Stromal cell of bone marrow (primary cell): ENCODE data around the gene PREP.
"Not testable (repeated sequence)": the region's sequence is repeated elsewhere in the genome, so short reads cannot be mapped to it uniquely, and the experiment has no call there.

Source experiments
- DNase-seq: peaks from one replicate; pipeline ENCODE4 v3.0.0-alpha.2; 2012; ENCODE audit warnings: low read depth

PREP gene

DNA sequence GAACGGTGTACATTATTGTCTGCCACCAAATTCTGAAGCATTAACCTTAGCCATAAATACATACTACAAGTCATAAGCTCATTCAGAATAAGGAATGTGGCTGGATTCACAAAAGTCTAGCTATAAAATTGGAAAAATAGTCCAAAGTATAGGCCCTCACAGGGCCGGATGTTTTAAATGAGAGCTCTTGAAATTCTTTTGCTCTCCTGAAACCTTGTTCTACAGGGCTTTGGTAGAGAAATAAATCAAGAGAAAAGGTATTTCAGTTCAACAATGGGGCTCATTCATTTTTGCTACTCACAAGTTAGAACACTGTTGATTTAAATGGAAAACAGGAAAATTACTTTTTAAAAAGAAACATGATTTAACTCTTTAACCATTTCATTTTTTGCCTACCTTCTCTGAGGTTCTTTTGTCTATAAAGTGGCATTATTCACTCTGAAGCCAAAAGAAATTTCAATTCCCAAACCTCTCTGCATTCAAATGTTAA, 58.0 kb downstream of the PREP start:
- no peak for DNase-seq

GRCh38 chr6:105338350-105338983, 64.4 kb downstream of the PREP start:
- DNase-seq: not testable (repeated sequence)

GRCh38 chr6:105336986-105337385, 65.9 kb downstream of the PREP start:
- no peak for DNase-seq

- DNase-seq: no peak
Observed at GRCh38 chr6:105332576-105332975, 70.3 kb downstream of the PREP start.

DNA sequence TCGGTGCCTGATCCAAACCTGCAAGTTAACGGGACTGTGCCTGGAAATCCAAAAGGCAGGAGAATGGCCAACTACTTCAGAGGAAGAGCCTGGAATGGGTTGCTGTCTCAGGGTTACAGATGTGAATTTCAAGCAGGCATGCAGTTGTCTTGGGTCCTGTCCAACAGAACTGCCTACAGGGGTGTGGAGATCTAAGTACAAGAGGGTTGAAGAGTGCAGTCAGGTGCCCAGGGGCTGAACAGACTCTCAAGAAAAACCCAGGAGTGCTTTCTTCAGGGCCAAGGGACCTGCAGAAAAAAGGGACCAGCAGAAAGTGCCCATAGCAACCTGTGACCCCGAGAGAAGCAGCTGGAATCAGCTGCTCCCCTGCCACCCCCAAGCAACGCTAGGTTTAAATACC, 71.0 kb downstream of the PREP start:
- DNase-seq: no peak

GRCh38 chr6:105330913-105331312, 72.0 kb downstream of the PREP start:
- DNase-seq: no peak

DNA sequence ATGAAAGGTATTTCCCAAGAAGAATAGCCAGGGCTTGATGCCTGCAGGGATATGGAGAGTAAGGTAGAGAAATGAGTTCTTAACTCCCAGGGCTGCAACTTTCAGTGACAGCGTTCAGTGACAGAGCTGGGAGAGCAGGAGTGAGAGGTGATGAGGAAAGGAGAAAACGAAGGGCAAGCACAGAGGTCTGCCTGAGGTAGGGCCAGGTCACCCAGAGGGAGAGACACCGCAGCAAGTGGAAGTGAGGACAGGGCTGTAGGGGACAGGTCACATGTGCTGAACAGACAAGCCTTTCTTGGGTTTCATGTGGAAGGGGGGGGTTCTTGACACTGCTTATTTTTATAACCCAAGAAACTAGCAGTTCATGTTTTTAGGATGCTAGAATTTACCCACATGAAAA, 72.5 kb downstream of the PREP start:
- DNase-seq: no peak

DNA sequence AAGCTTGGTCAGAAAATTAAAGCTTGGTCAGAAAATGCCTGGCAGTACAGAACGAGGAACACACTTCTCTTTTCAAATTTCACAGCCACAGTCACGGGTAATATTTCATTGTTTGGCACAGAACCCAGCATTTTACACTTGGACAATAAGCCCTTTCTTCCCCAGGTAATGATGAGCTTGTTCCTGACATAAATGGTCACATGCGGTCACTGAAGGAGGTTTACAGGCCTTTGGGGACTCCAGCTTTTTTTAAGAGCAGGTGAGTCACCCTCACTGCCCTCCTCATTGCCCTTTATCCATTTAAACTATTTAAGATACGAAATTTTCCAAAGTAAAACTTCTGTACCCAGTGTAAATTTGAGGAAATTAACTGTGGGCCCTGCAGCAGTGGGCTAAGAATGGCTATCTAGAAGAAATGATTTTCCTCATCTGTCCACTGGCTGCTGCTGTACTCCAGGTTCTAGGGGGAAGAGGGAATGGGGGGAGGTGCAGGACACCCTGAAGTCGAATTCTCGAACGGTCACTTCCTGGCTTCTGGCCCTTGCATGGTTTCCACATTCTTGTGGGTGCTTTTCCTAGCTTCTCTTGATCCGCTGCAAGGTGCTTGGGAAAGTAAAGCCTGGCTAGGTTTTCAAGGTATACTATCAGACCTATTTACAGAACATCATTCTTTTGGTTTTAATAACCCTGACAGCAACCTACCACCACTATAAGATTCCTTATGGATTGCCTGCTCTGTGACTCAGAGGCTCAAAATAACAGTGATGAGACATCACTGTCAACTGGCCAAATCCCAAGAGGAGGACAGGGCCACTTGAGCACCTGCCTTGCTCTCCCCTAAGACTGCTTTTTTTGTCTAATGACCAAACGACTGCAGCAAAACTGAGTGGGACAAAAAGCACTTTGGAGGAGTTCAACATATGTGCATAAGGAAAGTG, 75.8 kb downstream of the PREP start:
- no peak for DNase-seq

- DNase-seq: peak; percentile 68
Observed at GRCh38 chr6:105326216-105326615, 76.7 kb downstream of the PREP start.

DNA sequence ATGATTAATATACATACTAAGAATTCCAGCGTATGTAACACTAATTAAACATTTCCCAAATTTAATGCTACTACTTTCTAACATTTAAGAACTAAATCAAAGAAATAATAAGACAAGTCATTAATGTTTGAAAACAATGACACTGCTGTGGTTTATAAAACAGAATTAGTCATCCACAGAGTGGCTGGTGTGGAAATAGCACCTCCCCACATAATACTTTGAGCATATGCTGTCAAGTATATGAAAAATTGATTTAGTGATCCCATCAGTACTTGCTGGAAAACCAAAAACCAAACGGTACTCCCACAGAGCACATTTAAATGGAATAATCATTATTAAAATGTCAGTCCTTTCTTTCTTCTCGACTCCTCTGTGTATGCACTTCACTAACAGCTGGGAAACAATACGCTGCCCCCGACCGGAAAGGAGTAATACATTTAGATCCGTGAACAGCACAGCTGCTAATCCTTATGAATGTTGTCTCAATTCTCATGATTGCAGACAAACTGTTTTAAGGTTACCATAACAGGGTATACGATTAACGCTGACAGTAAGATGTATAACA, 78.4 kb downstream of the PREP start:
- no peak for DNase-seq

GRCh38 chr6:105322499-105323225, 80.2 kb downstream of the PREP start:
- DNase-seq: no peak

DNA sequence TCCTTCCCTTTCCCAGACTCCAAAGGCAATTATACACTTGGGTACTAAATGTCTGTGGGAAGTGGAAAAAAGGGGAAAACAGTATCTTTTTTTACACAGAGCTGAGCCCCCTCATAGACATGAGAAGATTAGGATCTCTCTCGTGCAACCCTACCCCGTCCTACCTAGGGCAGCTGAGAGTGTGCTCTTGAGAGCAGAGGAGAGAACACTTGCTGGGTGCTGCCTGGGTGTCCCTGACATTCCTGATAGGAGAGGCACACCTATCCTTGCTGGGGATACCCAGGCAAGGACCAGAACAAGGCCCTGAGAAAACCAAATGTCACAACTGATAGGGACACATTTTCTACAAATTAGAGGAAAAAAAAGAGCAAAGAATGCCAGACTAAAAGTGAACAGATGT, 81.2 kb downstream of the PREP start:
- DNase-seq: no peak

DNA sequence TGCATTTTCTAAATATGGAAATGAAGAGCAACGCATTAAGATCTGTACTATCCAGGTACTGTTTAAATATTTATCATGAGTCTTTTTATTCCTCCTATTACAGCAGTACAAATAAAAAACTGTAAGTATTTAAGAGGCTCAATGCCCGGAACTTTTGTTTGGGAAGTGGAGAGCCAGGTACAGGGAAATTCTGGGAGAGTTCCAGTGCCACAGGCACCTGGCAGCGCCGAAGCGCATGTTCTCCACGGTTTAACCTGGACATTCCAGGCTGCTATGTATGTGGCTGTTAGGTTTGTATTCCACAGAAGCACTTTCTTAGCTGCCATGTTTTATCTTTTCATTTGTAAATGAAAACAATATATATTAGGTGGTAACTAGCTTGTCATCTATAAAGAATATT, 81.7 kb downstream of the PREP start:
- no peak for DNase-seq

DNA sequence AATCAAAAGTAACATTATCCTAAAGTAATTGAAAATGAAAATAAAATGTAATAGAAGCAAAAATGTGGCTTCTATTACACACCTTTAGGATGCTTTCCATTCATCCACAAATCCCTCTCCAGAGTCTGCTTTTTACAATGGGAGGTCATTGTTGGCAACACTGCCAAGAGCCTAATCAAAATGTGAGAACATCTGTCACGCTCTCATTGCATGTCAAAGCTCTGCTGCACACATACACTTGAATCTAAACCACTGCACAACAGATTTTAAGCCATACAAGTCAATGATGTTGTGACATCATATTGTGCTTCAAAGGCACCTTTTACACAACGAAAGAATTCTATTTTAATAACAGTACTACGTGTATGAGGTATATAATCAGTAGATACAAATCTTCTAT, 82.1 kb downstream of the PREP start:
- no peak for DNase-seq

GRCh38 chr6:105320271-105320670, 82.6 kb downstream of the PREP start:
- DNase-seq: no peak

DNA sequence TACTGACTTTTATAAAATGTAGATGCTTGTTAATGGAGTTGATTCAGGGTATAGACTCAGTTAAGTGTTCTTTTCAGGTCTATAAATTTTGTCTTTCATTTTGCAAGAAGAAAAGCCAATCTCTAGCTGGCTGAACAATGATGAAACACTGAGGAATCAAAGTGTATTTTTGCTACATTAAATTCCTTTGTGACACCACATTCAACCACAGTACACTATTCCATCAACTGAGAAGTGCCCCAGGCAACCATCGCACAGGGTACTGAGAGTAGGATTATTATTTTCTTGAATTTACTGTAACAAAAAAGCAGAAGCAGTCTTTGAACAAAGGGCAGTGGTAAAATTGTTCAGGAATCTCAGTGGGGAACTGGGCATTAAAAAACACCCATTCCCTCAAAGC, 83.6 kb downstream of the PREP start:
- DNase-seq: no peak

GRCh38 chr6:105318660-105319059, 84.2 kb downstream of the PREP start:
- DNase-seq: peak; percentile 26

DNA sequence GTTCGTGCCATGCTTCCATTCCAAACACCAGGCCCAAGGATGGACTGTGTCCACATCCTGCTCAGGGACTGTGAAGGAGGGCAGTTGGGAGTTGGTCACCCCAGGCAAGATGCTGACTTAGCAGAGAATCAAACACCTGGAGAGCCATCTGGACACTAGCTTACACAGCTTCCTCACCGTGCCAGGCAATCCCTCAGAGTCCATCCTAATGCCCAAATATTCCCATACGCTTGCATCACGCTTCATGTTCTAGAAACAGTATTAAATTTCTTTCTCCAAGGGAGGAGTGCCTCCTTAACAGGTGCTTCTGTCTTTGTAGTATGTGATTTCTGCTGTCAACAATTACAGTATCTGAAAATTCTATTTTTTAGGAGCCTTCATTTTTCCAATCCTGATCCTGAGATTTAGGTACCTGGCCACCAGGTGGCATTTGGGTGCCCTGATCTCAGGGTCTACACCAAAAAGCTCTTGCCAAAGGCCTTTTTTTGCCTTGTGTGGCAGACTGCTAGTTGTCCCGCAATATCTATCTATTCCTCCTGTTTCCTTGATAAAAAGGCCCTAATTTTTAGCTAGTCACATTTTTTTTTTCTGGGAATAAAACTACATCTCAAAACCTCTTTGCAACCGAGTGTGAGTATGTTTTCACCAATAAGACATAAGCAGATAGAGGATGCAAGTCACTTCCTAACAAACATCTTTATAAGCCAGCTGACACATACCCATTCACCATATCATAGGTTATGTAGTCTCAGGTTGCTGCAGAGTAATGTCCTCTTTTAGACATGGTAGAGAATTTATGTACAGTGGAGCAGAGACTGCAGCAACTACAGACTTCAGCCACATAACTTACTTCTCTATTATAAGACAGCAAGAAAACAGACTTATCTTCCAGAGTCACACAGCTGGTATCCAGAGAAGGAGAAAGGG, 85.0 kb downstream of the PREP start:
- DNase-seq: no peak

DNA sequence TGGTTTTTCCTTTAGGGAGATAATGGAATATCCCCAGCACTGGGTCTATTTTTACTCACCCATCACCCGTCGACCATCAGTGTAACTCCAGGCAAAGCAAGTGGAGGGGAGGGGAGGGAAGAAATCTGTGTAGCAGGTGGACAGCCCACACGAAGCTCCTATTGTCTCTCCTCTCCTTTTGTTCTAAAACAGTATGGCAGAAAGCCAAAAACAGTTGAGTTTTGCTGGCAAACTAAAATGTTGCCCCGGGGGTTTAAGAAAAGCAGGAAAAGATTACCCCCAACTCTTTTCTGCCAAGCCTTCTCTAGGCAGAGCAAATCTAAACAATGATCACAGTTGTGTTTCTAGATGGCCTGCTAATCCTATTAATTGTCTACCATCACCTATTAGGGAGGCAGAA, 89.7 kb downstream of the PREP start:
- DNase-seq: no peak

- DNase-seq: no peak
Observed at GRCh38 chr6:105310947-105311346, 91.9 kb downstream of the PREP start.

DNA sequence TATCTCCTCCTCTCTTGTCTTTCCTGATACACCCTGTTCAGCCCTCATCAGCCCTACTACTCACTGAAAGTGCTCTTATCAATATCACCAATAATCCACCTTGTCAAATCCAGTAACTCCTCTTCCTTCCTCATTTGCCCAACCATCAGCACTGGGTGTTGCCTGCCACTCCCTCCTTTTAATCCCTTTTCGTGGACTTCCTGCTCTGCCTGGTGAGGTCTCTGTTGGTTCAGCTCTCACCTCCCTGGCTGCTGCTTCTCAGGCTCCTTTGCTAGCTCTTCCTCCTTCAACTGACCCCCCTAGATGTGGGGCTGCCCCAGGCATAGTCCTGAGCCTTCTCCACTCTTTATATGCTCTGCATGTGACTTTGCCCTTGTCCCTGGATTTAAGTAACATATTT, 92.5 kb downstream of the PREP start:
- no peak for DNase-seq
